NB4 (cell line): ENCODE results near the gene GPR18.

ENCODE experiments used
- DNase-seq: peaks from one replicate; pipeline ENCODE4 v3.0.0; 2010; ENCODE audit warnings: low read depth
- H3K4me3 ChIP-seq: one replicate; pipeline ENCODE4 v1.5.1; 2011; ENCODE audit warnings: mild to moderate bottlenecking, low read depth, low read length, moderate library complexity
- CTCF ChIP-seq: IDR thresholded peaks from one replicate; pipeline ENCODE4 v1.5.1; 2012; ENCODE audit warnings: low read depth, low read length
- MAX ChIP-seq: IDR thresholded peaks from 2 replicates; pipeline ENCODE4 v1.6.1; 2011; ENCODE audit warnings: low read depth, low read length
- MYC ChIP-seq: IDR thresholded peaks from 2 replicates; pipeline ENCODE4 v1.6.1; 2011; ENCODE audit warnings: low read depth, low read length
- POLR2A ChIP-seq: IDR thresholded peaks from 2 replicates; pipeline ENCODE4 v1.6.1; 2011; ENCODE audit warnings: mild to moderate bottlenecking; ENCODE audit not compliant: insufficient read length; ENCODE audit errors: extremely low read depth

Gene GPR18

GRCh38 chr13:99205621-99206220 lies 52.5 kb downstream of the GPR18 start:
- DNase-seq = no peak
- TF ChIP-seq MYC (no peak), POLR2A (no peak), MAX (no peak), CTCF (no peak)
- H3K4me3 ChIP-seq = no peak overlapping the region
